Activated T-helper 1 cell treated with Interleukin-2 at 50 U/mL for 16 hours (primary cell): ENCODE results near the gene ABTB1.
"Not testable (repeated sequence)": the region's sequence is repeated elsewhere in the genome, so short reads cannot be mapped to it uniquely, and the experiment has no call there.

ENCODE experiments used
- DNase-seq: peaks from one replicate; pipeline ENCODE4 v3.0.0-alpha.2; 2020; ENCODE audit warnings: low read depth

Gene ABTB1

GRCh38 chr3:127650236-127650635 lies 22.5 kb upstream of the ABTB1 start:
- no peak for DNase-seq

- no peak for DNase-seq
Measured at GRCh38 chr3:127651516-127652172, 21.1 kb upstream of the ABTB1 start.

GRCh38 chr3:127652246-127652995 lies 20.3 kb upstream of the ABTB1 start:
- no peak for DNase-seq

- no peak for DNase-seq
Measured at GRCh38 chr3:127654374-127654773, 18.4 kb upstream of the ABTB1 start.

- DNase-seq = not testable (repeated sequence)
Measured at GRCh38 chr3:127654993-127655392, 17.8 kb upstream of the ABTB1 start.

GRCh38 chr3:127655641-127656040 lies 17.1 kb upstream of the ABTB1 start:
- DNase-seq = no peak

- DNase-seq = no peak
Measured at GRCh38 chr3:127656906-127657305, 15.8 kb upstream of the ABTB1 start.

- DNase-seq = no peak
Measured at GRCh38 chr3:127658234-127658633, 14.5 kb upstream of the ABTB1 start.

- no peak for DNase-seq
Measured at GRCh38 chr3:127660621-127661251, 12.0 kb upstream of the ABTB1 start.

GRCh38 chr3:127661600-127661999 lies 11.2 kb upstream of the ABTB1 start:
- no peak for DNase-seq

GRCh38 chr3:127662001-127662469 lies 10.7 kb upstream of the ABTB1 start:
- DNase-seq = no peak

- DNase-seq = no peak
Measured at GRCh38 chr3:127663151-127663550, 9.6 kb upstream of the ABTB1 start.

- no peak for DNase-seq
Measured at GRCh38 chr3:127665165-127665564, 7.6 kb upstream of the ABTB1 start.

GRCh38 chr3:127665586-127665985 lies 7.2 kb upstream of the ABTB1 start:
- DNase-seq = no peak

GRCh38 chr3:127666676-127667075 lies 6.1 kb upstream of the ABTB1 start:
- DNase-seq = no peak

GRCh38 chr3:127667119-127667681 lies 5.6 kb upstream of the ABTB1 start:
- DNase-seq = no peak

- DNase-seq = no peak
Measured at GRCh38 chr3:127668906-127669305, 3.8 kb upstream of the ABTB1 start.

GRCh38 chr3:127669541-127670228 lies 3.1 kb upstream of the ABTB1 start:
- no peak for DNase-seq

GRCh38 chr3:127670229-127670559 lies 2.6 kb upstream of the ABTB1 start:
- no peak for DNase-seq

GRCh38 chr3:127670761-127671522 lies 1.8 kb upstream of the ABTB1 start:
- no peak for DNase-seq
